ENCODE data around the gene HLCS.

DNA sequence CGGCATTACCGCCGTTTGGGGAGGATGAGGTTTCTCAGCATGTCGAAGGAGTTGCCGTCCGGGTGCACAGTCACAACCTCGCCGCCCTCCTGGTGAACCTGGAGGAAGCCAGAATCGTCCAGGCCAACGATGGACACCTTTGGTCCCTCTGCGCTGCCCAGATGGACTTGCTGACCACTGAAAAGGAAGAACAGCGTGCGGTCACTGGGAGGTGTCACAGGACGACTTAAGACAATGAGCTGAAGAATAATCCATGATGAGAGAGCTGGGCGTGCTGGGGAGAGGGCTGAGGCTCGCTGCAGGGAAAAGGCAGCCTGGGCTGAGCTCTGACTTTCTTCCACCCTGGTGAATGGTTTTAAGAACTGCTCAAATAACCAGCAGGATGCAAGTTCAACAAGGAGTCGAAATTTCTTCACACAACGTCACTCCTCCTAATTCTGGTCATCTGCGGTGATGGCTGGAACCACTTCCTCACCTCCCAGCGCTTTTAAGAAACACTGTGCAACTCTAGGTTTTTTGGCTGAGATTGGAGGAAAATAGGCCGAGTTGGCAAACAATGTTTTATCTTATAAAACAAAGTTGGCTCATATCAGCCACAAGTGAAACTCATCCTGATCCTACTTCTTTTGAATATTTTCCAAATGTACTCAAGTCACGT is 212.1 kb downstream of the HLCS start:
- TF ChIP-seq, protein P1, sequence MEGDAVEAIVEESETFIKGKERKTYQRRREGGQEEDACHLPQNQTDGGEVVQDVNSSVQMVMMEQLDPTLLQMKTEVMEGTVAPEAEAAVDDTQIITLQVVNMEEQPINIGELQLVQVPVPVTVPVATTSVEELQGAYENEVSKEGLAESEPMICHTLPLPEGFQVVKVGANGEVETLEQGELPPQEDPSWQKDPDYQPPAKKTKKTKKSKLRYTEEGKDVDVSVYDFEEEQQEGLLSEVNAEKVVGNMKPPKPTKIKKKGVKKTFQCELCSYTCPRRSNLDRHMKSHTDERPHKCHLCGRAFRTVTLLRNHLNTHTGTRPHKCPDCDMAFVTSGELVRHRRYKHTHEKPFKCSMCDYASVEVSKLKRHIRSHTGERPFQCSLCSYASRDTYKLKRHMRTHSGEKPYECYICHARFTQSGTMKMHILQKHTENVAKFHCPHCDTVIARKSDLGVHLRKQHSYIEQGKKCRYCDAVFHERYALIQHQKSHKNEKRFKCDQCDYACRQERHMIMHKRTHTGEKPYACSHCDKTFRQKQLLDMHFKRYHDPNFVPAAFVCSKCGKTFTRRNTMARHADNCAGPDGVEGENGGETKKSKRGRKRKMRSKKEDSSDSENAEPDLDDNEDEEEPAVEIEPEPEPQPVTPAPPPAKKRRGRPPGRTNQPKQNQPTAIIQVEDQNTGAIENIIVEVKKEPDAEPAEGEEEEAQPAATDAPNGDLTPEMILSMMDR (optimal IDR thresholded peaks at IDR 0.05 in 1 of 3, IDR thresholded peaks at IDR 0.05 in 1 of 3, conservative IDR thresholded peaks at IDR 0.05 in 1 of 3; ENCODE audit: extremely low read depth in 1 of 3, insufficient read depth in 2 of 3, low read length in 3 of 3), result no peak
- TF ChIP-seq EZH2 (IDR thresholded peaks at IDR 0.05; ENCODE audit: low read length), result no peak
